Fibroblast of skin of right quadriceps (primary cell): Measurements from ENCODE around the gene TUSC2.
"Not testable (repeated sequence)": the region's sequence is repeated elsewhere in the genome, so short reads cannot be mapped to it uniquely, and the experiment has no call there.

Experiments
- DNase-seq: peaks from one replicate; pipeline ENCODE4 v3.0.0-alpha.2; 2013

Gene TUSC2

GRCh38 chr3:50316657-50317242 is 11.3 kb downstream of the TUSC2 start:
- DNase-seq: no peak

GRCh38 chr3:50314816-50315215 is 13.2 kb downstream of the TUSC2 start:
- no peak for DNase-seq

DNA sequence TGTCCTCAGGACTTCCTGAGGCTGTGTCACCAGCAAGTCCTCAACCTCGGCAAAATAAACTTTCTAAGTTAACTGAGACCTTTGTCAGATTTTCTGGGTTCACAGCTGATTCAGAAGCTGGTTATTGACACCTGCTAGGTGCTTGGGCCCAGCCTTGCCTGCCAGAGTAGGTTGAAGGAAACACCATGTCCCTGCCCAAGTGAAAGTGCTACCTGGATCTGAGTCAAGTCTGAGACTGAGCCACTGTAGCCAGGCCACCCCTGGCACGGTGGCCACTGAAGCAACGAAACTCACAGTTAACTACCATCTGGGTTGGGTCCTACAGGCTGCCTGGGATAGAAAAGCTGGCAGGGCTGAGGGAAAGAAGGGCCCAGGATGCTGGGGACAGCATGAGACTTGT is 13.7 kb downstream of the TUSC2 start:
- no peak for DNase-seq

GRCh38 chr3:50312041-50312440 is 16.0 kb downstream of the TUSC2 start:
- DNase-seq: not testable (repeated sequence)

DNA sequence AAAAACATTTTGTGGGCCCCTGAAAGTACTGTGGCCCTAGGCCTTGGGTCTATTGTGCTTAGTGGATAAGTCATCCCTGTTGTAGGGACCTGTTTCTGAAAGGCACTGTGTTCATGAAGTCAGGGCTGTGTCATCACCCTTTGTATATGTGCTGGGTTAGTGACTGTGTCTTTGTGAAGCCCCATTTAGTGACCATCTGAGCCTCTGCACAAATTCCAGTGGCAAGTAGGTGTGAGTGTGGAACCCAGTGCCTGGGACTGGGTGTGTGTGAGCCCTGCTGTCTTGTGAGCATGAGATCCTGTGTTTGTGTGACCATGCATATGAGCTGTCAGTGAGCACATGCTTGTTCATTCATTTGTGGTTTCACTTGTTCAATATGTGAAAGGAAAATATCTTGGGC is 23.4 kb downstream of the TUSC2 start:
- no peak for DNase-seq

GRCh38 chr3:50303013-50303815 is 24.8 kb downstream of the TUSC2 start, which contains the start of gene HYAL1:
Gene HYAL1 (minus strand): TSS chr3:50303574. CDS start chr3:50302956, 618 bp downstream.
- DNase-seq: no peak

- no peak for DNase-seq
Observed at GRCh38 chr3:50302095-50303012, 25.7 kb downstream of the TUSC2 start.

- no peak for DNase-seq
Observed at GRCh38 chr3:50300681-50301254, 27.3 kb downstream of the TUSC2 start.

- peak; percentile 39 for DNase-seq
Observed at GRCh38 chr3:50299929-50300680, 27.9 kb downstream of the TUSC2 start.

- DNase-seq: no peak
Observed at GRCh38 chr3:50299638-50299928, 28.4 kb downstream of the TUSC2 start.

- peak; percentile 99 for DNase-seq
Observed at GRCh38 chr3:50298836-50299637, 29.0 kb downstream of the TUSC2 start, which contains the start of the genes HYAL3 and NAA80. Gene HYAL3 (minus strand): TSS chr3:50299405. CDS start chr3:50295602, 3,803 bp downstream. Gene NAA80 (minus strand): TSS chr3:50299405. CDS start chr3:50297463, 1,942 bp downstream.

GRCh38 chr3:50297896-50298725 is 29.9 kb downstream of the TUSC2 start:
- DNase-seq: no peak

- DNase-seq: no peak
Observed at GRCh38 chr3:50297384-50297775, 30.6 kb downstream of the TUSC2 start.

DNA sequence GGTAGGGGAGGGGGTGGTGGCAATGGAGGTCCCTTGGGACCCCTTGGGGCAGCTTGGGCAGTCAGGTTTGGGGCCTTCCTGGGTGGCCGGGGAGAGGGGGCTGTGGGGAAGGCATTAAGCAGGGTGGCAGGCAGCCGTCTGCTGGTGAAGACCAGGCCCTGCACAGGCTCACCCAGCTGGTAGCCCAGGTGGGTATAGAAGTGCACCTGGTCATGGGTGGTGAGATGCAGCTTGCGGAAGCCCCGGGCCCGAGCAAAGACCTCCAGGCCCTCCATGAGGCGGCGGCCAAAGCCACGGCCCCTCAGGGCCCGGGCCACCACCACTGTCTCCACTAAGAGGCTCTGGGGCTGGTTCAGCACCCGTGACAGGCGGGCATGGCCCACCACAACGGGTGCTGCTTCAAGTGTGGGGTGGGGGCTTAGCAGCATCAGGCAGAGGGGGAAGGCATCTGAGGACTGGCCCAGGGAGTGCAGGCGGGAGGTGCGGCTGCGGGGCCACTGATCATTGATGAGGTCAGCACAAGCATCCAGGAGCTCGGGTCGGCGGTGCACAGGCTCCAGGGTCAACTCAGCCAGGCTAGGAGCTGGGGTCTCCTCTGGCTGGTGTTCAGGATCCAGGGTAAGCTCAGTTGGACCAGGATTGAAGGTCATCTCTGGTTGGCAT is 31.2 kb downstream of the TUSC2 start:
- no peak for DNase-seq

- no peak for DNase-seq
Observed at GRCh38 chr3:50295553-50296431, 32.2 kb downstream of the TUSC2 start.

DNA sequence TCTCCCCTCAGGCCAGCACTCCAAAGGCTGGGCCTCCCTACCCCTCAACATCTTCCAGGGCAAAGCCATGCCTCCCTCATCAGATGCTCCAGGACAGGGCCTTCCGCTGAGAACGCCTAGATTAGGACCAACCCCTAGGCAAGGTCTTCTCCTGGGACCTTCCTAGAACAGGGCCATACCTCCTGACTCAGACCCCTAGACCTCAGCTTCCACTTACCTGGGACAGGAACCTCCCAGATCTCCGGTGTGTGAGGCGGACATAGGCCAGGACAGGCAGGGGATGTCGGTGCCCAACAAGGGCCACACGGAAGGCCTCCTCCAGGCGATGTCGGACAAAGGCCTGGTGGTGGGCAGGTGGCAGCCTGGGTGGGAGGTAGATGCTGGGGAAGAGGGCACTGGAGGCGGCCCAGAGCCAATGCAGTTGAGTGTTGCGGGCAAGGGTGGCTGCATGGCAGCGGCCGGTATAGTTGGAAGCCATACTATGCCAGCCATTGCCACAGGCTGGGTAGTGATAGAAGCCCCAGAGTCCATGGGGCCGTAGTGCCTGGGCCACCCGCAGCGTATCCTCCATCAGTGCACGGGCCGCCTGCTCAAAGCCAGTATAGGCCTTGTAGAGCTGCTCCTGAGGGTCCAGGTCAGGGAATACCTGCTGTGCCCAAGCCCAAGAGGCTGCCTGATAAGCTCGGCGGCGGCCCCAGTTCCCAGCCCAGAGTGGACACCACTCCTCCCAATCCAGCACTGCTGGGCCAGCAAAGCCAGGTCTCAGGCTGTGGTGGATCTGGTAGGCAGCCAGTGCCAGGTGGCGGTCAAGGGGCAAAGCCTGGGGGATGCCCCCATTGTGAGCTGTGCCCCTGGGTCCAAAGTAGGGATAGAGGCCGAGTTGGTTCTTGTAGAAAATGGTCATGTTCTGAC is 33.3 kb downstream of the TUSC2 start:
- no peak for DNase-seq

DNA sequence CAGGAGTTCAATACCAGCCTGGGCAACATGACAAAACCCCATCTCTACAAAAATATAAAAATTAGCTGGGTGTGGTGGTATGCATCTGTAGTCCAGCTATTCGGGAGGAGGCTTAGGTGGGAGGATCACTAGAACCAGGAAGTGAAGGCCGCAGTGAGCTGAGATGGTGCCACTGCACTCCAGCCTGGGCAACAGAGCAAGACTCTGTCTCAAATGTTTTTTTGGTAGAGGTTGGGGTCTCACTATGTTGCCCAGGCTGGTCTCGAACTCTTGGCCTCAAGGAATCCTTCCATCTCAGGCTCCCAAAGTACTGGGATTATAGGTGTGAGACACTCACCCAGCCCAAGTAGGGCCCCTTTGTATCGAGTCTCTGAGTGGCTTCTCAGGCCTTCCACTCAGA is 33.9 kb downstream of the TUSC2 start:
- no peak for DNase-seq
